Mesothelial cell of epicardium (in vitro differentiated cells): ENCODE results near the gene MAMSTR. TPM values are rescaled to one million over a fixed set of nuclear protein-coding genes. Genes with fewer than 3 reads are reported as not detected.

Experiments
- DNase-seq, 2 experiments: peaks; one replicate each; pipeline ENCODE4 v3.0.0; 2021; ENCODE audit warnings: low spot score in 2 of 2; ENCODE audit not compliant: unreplicated experiment in 2 of 2
- H3K27ac Mint-ChIP-seq: 2 replicates; pipeline ENCODE4 v1.8.0; 2021; ENCODE audit warnings: mixed read lengths
- H3K27me3 Mint-ChIP-seq: 2 replicates; pipeline ENCODE4 v1.8.0; 2021; ENCODE audit warnings: low read depth, mixed read lengths
- H3K36me3 Mint-ChIP-seq: 2 replicates; pipeline ENCODE4 v1.8.0; 2021; ENCODE audit warnings: mixed read lengths
- H3K4me1 Mint-ChIP-seq: 2 replicates; pipeline ENCODE4 v1.8.0; 2021; ENCODE audit warnings: mixed read lengths
- H3K4me3 Mint-ChIP-seq: 2 replicates; pipeline ENCODE4 v1.8.0; 2021; ENCODE audit warnings: mild to moderate bottlenecking, moderate library complexity, mixed read lengths
- H3K9me3 Mint-ChIP-seq: 2 replicates; pipeline ENCODE4 v1.8.0; 2021; ENCODE audit warnings: mixed read lengths
- CTCF ChIP-seq: fragments of 200-600 bp; sonication (generic); IDR thresholded peaks from one replicate; pipeline ENCODE4 v1.5.0; 2021; ENCODE audit warnings: antibody characterized with exemption; ENCODE audit not compliant: unreplicated experiment
- total RNA-seq: library from RNA; stranded (reverse); gene quantifications from 3 replicates; pipeline ENCODE4 v1.2.1, GENCODE V29; 2021

The MAMSTR gene
- total RNA-seq, 1 donor from 2014 or later, result 6.5 TPM

- no peak for TF ChIP-seq CTCF
- Mint-ChIP-seq H3K4me3 (peak overlapping the region; percentile 90), H3K9me3 (peaks cover 4% of the 10 kb centered on the region), H3K36me3 (peaks cover 12% of the 10 kb centered on the region), H3K4me1 (peaks cover 38% of the 10 kb centered on the region), H3K27ac (peak overlapping the region; percentile 97), H3K27me3 (no peaks in the 10 kb centered on the region)
- DNase-seq, result peak; percentile 98 to 99
These were observed 5.4 kb downstream of the MAMSTR start for GRCh38 chr19:48713864-48714755.

GRCh38 chr19:48713041-48713863 is 6.3 kb downstream of the MAMSTR start:
- peak overlapping the region; percentile 90 for H3K4me3 Mint-ChIP-seq
- H3K27ac Mint-ChIP-seq, result peak overlapping the region; percentile 90
- H3K27me3 Mint-ChIP-seq, result no peaks in the 10 kb centered on the region
- peak in 1 of 2 experiments; percentile 46 for DNase-seq
- H3K9me3 Mint-ChIP-seq, result peaks cover 8% of the 10 kb centered on the region
- H3K4me1 Mint-ChIP-seq, result peaks cover 39% of the 10 kb centered on the region
- peak; percentile 11 for TF ChIP-seq CTCF
- peaks cover 14% of the 10 kb centered on the region for H3K36me3 Mint-ChIP-seq

- peaks cover 8% of the 10 kb centered on the region for H3K9me3 Mint-ChIP-seq
- H3K36me3 Mint-ChIP-seq, result peaks cover 18% of the 10 kb centered on the region
- TF ChIP-seq CTCF, result no peak
- H3K27ac Mint-ChIP-seq, result no peak overlapping the region
- H3K4me3 Mint-ChIP-seq, result no peak overlapping the region
- no peak for DNase-seq
- H3K27me3 Mint-ChIP-seq, result no peaks in the 10 kb centered on the region
- H3K4me1 Mint-ChIP-seq, result peaks cover 30% of the 10 kb centered on the region
These were observed 8.3 kb downstream of the MAMSTR start for GRCh38 chr19:48711106-48711662.

- peaks cover 13% of the 10 kb centered on the region for H3K4me1 Mint-ChIP-seq
- H3K9me3 Mint-ChIP-seq, result peaks cover 8% of the 10 kb centered on the region
- TF ChIP-seq CTCF, result no peak
- no peak overlapping the region for H3K4me3 Mint-ChIP-seq
- H3K27ac Mint-ChIP-seq, result no peak overlapping the region
- peaks cover 37% of the 10 kb centered on the region for H3K36me3 Mint-ChIP-seq
- H3K27me3 Mint-ChIP-seq, result no peaks in the 10 kb centered on the region
- no peak for DNase-seq
These were observed 11.1 kb downstream of the MAMSTR start for GRCh38 chr19:48708471-48708870.

- no peak for DNase-seq
- H3K9me3 Mint-ChIP-seq, result peaks cover 4% of the 10 kb centered on the region
- no peak overlapping the region for H3K27ac Mint-ChIP-seq
- no peaks in the 10 kb centered on the region for H3K27me3 Mint-ChIP-seq
- H3K4me1 Mint-ChIP-seq, result peaks cover 6% of the 10 kb centered on the region
- H3K36me3 Mint-ChIP-seq, result peaks cover 44% of the 10 kb centered on the region
- H3K4me3 Mint-ChIP-seq, result no peak overlapping the region
- TF ChIP-seq CTCF, result no peak
These were observed 14.1 kb downstream of the MAMSTR start for GRCh38 chr19:48705431-48705830.
